GM21717 (cell line): Measurements from ENCODE around the gene LYG1.
"Not testable (repeated sequence)": the region's sequence is repeated elsewhere in the genome, so short reads cannot be mapped to it uniquely, and the experiment has no call there.

Experiments used
- ATAC-seq: cut with Tn5 transposase; IDR thresholded peaks from one replicate; pipeline ENCODE4 v1.9.1; 2021; ENCODE audit warnings: mild to moderate bottlenecking, moderate library complexity; ENCODE audit not compliant: unreplicated experiment

Gene LYG1

GRCh38 chr2:99278195-99278765 lies 22.7 kb downstream of the LYG1 start:
- ATAC-seq, result not testable (repeated sequence)

GRCh38 chr2:99275882-99276281 lies 25.1 kb downstream of the LYG1 start:
- no peak for ATAC-seq

- ATAC-seq, result no peak
Measured at GRCh38 chr2:99261242-99261641, 39.8 kb downstream of the LYG1 start.

GRCh38 chr2:99260184-99260583 lies 40.8 kb downstream of the LYG1 start:
- ATAC-seq, result no peak

GRCh38 chr2:99259465-99259864 lies 41.5 kb downstream of the LYG1 start:
- ATAC-seq, result no peak

- ATAC-seq, result no peak
Measured at GRCh38 chr2:99256677-99257076, 44.3 kb downstream of the LYG1 start.

- no peak for ATAC-seq
Measured at GRCh38 chr2:99255491-99256318, 45.3 kb downstream of the LYG1 start, which contains the start of gene LYG2. Gene LYG2 (minus strand): TSS chr2:99255666. CDS start chr2:99254260, 1,406 bp downstream.

GRCh38 chr2:99249951-99250350 lies 51.0 kb downstream of the LYG1 start:
- ATAC-seq, result no peak

- no peak for ATAC-seq
Measured at GRCh38 chr2:99242151-99242550, 58.8 kb downstream of the LYG1 start.

GRCh38 chr2:99240431-99240830 lies 60.6 kb downstream of the LYG1 start:
- no peak for ATAC-seq

- ATAC-seq, result no peak
Measured at GRCh38 chr2:99238599-99238998, 62.4 kb downstream of the LYG1 start.
